HG02884 (cell line): ENCODE results near the gene TMPRSS9.

Source experiments
- ATAC-seq: cut with Tn5 transposase; IDR thresholded peaks from one replicate; pipeline ENCODE4 v1.9.1; 2021; ENCODE audit warnings: mild to moderate bottlenecking, moderate library complexity; ENCODE audit not compliant: unreplicated experiment

TMPRSS9 gene

DNA sequence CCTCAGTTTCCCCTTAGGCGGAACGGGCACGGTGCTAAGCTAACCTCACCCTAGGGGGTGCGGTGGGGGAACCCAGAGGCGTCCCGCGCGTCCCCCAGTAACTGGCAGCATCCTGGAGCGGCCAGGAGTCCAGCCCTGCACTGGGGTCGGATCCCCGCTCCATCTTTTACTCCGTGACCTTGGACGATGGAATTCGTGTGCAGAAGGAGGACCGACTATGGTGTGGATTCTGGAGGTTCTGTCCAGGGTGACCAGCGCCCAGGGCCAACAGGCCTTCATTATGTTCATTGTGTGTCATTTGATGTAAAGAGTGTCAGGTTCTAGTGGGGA is 31.0 kb upstream of the TMPRSS9 start:
- no peak for ATAC-seq

DNA sequence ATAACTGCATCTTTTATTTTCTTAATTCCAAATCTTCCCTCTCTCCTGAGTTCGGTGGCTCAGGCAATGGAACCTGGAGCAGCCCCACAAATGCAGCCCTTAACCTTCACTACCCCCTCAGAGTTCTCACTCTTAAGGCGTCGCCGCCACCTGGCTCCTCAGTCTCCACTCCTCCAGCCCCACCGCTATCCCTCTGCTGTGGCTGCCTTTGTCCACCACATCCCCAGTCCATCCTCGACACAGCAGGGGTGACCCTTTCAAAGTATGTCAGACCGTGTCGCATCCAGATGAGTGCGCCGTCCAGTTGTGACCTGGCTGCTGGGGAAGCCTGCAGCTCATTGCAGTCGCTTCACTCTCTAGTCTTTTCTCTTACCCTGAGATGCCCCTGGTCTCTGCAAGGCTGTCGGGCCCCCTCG is 30.6 kb upstream of the TMPRSS9 start:
- no peak for ATAC-seq

DNA sequence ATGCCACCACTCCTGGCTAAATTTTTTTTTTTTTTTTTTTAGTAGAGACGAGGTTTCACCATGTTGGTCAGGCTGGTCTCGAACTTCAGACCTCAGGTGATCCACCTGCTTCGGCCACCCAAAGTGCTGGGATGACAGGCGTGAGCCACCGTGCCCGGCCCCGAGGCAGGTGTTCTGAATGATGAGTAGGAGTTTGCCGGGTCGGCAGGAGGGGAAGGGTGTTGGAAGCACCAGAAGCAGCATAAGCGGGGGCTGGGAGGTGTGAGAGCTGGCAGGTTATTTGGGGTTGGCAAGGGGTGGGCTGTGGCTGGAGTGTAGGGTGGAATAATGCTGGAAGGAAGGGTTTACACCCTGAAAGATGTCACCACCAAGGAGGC is 29.8 kb upstream of the TMPRSS9 start:
- no peak for ATAC-seq

DNA sequence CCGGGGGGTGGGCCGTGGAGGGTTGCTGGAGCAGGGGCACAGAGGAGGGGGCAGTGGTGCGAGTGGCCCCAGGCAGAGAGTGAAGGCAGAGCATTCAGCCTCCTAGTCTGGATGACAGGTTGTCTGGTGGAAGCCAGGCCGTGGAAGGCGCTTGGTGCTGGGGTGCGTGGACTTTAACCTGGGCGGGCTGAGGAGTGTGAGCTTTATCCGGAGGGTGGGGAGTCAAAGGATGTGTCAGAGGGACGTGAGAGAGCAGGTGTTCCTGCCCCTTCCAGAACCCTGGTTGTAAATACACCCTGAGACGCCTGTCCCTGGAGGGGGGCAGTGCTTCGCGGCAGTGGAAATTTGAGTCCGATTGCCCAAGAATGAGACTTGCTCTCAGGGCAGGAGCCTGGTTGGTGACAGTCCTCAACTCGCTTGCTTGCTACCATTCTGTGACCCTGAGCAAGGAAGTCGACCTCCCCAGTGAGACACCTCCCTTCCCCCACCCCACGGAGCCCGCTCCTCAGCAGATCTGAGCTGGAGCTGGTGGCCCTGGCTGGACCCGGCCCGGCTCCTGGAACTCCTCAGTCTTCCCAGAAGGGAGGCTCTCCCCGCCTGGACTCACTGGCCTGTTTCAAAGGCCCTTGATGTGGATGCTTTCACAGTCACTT is 29.3 kb upstream of the TMPRSS9 start:
- ATAC-seq = no peak

DNA sequence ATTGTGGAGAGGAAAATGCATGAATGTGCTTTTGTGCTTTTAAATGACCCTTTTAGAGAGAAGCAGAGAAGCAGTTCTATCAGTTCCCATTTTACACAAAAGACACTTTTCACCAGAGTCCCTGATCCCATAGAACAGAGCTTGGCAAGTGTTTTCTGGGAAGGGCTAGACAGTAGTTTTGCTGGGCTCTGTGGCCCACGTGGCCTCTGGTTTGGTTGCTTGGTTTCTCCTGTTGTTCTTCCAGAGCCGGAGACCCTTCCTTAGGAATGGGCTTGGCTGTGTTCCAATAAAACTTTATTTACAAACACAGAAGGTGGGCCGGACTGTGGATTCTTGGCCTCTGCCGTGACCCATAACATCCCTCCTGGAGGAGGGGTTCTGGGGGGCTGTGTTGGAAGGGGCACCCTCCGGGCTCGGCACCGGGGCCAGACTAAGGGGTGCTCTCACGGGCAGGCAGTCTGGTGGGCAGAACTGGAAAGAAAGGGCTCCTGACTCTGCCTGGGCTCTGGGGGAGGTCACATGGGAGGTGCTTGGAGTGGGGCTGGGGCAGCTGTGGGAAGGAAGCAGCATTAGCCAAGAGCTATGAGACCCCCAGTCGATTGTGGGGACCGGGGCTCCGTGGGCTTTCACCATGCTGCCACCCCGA is 28.3 kb upstream of the TMPRSS9 start:
- no peak for ATAC-seq

DNA sequence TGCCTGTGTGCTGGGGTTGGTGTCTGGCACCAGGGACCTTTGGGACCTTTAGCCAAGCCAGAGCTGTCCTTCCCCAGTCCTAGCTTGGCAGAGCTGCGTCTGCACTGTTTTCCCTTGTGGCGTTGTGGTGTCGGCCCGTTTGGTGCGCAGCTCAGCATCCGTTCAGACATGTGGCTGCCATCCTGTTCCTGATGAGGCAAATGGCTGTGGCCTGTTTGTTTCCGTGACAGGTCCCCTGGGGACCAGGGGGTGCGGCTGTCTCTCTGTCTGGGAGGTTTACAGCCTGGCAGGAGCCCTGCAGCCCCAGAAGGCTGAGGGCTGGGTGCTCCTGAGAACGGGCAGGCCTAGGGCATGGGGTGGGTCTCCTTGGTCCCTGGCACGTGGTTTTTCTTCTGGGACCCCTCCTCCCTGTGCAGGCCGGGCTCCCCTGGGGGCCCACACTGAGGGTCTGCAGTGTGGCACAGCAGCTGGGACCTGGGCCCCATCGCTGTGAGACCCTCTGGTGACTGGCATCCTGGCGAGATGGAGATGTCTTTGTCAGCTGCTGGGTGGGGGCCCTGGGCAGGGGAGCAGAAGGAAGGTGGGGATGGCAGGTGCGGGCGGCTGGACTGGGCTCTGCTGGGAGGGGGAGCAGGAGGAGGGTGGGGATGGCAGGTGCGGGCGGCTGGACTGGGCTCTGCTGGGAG is 27.6 kb upstream of the TMPRSS9 start:
- no peak for ATAC-seq

DNA sequence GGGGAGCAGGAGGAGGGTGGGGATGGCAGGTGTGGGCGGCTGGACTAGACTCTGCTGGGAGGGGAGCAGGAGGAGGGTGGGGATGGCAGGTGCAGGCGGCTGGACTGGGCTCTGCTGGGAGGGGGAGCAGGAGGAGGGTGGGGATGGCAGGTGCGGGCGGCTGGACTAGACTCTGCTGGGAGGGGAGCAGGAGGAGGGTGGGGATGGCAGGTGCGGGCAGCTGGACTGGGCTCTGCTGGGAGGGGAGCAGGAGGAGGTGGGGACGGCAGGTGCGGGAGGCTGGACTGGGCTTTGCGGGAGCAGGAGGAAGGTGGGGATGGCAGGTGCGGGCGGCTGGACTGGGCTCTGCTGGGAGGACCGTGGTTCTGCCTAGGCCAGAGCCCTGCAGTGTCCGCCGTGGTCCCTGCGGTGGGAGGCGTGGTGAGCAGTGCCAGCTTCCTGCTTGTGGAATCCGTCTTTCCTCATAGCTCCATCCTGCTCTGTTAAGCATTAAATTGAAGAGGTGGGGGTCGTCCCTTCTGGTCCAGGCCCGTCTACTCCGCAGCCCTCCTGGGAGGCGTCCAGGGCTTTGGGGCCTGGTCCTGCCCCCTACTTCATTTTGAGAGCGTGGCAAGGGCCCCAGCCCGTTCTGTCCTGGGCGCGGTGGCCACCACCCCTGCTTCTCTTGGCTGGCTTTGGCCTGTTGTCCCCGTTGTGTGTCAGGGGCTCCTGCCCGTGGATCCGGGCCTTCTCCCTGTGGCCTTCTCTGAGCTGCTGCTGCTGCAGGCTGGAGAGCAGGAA is 26.8 kb upstream of the TMPRSS9 start:
- ATAC-seq = no peak

DNA sequence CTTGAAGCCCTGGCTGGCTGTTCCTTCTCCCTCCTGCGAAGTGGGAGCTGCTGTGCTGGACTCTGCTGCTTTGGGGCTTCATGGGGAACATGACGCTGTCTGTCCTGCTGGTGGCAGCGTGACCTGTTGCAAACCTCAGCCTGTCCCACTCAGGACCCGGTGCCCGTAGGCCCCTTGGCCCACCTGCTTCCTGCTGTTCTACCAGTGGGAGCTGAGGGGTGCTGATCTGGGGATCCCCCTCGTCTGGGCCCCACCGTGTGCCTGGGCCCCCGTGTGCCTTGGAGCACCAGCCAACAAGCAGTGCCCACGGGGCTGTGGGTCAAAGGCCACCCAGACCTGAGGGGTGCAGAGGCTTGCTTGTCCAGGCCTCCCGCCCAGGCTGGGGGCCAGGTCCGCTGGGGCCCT is 26.3 kb upstream of the TMPRSS9 start:
- ATAC-seq = no peak

DNA sequence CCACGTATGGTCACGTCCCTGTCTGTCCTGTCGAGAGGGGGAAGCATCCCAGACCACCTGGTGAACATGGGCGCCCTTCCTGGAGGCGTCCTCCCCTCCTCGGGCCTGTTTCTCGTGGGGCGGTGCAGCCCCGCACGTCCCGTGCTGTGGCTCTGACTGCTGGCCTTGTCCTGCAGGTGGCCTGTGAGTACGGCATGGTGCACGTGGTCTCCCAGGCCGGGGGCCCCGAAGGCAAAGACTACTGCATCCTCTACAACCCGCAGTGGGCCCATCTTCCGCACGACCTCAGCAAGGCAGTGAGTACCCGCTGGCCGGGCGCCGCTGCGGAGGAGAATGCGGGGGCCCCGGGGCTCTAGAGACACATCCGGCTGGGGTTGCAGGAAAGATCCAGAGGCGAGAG is 25.6 kb upstream of the TMPRSS9 start:
- ATAC-seq = no peak

DNA sequence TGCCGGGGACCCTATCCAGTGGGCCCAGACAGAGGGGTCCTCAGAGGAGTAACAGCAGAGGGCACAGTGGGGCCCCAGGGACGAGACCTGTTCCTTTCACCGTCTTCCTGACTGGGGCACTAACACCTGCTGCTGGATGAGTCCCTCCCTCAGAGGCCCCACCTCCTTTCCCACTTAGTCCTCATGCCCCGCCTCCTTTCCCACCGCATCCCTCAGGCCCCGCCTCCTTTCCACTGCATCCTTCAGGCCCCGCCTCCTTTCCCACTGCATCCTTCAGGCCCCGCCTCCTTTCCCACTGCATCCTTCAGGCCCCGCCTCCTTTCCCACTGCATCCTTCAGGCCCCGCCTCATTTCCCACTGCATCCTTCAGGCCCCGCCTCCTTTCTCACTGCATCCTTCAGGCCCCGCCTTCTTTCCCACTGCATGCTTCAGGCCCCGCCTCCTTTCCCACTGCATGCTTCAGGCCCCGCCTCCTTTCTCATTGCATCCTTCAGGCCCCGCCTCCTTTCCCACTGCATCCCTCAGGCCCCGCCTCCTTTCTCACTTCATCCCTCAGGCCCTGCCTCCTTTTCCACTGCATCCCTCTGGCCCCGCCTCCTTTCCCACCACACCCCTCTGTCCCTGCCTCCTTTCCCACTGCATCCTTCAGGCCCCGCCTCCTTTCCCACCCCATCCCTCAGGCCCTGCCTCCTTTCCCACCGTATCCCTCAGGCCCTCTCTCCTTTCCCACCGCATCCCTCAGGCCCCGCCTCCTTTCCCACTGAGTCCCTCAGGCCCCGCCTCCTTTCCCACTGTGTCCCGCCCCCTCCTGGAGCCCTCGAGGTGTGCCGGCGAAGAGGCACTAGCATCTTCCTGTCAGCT is 24.8 kb upstream of the TMPRSS9 start:
- ATAC-seq = no peak

DNA sequence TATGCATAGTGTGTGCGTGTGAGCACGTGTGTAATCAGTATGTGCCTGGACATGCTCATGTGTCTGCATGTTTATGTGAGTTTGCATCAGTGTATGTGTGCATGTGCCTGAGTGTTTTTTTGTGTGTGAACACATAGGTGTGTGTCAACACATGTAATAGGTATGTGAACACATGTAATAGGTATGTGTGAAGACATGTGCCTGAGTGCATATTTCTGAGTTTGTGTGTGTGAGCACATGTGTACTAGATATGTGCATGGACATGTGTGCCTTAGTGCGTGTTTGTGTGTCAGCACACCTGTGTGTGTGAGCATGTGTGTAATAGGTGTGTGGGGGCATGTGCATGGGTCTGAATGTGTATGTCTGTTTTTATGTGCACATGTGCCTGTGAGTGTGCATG is 24.2 kb upstream of the TMPRSS9 start:
- ATAC-seq = no peak

DNA sequence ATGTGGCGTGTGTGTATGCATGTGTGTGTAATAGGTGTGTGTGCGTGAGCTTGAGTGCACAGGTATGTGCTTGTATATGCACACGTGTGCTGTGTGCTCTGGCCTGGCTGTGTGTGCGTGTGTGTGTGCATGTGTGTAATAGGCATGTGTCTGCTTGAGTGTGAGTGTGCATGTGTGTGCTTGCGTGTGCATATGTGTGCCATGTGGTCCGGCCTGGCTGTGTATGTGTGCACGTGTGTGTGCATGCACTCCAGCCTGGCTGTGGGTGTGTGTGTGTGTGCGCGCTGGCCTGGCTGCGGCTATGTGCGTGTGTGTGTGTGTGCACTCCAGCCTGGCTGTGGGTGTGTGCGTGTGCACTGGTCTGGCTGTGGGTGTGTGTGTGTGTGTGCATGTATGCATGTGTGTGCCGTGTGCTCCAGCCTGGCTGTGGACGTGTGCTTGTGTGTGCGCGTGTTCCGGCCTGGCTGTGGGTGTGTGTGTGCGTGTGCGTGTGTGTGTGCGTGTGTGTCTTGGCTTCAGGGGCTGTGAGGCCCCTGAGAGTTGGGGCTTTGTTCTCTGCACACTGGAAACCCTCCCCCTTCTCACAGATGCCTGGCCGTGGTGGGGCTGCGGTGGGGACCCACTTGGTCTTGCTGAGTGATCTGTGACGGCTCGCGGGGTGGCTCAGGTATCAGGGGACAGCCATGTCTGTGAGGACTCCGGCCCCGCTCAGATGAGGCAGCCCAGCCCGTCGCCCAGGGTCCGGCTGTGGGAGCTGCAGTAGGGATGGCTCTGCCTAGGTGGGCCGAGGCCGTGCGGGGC is 23.3 kb upstream of the TMPRSS9 start:
- ATAC-seq = no peak

DNA sequence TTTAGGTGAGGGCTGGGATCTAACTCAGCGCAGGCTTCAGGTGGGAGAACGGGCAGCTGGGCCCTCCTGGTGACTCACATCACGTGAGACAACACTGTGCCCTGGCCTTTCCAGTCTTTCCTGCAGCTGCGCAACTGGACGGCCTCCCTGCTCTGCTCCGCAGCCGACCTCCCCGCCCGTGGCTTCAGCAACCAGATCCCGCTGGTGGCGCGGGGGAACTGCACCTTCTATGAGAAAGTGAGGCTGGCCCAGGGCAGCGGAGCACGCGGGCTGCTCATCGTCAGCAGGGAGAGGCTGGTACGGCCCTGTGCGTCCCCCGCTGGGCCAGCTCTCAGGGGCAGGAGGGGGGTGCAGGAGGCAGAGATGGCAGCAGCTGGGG is 22.7 kb upstream of the TMPRSS9 start:
- no peak for ATAC-seq

DNA sequence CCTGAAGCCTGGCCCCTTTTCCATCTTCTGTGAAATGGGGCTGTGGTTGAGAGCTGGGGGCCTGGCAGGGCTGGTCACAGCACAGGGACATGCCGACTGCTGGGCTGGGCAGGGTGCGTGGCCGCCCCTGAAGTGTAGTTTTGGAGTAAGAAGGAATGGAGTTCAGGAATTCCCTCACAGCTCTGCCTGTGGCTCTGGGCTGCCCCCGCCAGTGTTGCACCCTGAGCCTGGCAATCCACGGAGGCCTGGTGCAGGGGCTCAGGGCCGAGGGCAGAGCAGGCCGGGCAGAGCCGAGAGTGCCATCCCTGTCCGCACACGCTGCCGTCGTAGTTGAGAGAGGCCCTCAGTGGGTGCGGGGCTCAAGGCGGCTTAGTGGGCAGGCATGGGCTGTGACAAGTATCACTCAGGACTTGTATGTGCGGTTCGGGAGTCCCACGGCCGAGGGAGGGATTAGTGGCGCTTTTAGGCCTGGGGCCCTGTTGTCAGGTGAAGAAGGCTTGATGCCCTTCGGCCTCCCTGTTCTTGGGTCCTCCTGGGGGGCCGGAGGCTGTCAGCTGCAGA is 21.9 kb upstream of the TMPRSS9 start:
- ATAC-seq = no peak

DNA sequence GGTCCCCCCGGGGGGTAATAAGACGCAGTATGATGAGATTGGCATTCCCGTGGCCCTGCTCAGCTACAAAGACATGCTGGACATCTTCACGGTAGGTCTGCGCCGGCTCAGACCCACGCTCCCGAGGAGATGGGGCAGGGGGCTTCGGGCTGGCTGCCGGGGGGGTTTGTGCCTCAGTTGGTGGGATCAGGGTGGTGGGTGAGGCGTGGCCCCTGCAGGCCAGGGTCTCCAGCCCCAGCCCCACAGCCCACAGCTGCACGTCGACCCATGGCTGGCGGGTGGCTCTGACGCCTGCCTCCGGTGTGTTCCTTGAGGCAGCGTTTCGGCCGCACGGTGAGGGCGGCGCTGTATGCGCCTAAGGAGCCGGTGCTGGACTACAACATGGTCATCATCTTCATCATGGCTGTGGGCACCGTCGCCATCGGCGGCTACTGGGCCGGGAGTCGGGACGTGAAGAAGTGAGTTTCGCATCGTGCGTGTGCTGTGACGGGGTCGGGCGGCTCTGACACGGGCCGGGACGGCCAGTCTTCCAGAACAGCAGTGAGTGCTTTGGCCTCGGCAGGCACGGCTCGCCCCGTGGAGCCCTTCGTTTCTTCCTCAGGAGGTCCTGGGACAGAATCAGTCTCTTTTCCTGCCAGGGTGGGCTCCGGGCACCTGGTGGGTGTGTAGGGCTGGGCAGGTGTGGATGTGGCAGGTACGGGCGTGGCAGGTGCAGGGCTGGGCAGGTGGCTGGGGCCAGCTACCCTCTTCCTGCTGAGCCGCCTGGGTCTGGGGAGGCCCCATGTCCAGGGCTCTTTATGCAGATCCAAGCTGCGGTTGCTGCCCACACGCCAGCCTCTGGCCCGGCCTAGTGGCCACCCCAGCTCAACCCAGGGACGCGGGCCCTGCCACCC is 21.1 kb upstream of the TMPRSS9 start:
- ATAC-seq = no peak

DNA sequence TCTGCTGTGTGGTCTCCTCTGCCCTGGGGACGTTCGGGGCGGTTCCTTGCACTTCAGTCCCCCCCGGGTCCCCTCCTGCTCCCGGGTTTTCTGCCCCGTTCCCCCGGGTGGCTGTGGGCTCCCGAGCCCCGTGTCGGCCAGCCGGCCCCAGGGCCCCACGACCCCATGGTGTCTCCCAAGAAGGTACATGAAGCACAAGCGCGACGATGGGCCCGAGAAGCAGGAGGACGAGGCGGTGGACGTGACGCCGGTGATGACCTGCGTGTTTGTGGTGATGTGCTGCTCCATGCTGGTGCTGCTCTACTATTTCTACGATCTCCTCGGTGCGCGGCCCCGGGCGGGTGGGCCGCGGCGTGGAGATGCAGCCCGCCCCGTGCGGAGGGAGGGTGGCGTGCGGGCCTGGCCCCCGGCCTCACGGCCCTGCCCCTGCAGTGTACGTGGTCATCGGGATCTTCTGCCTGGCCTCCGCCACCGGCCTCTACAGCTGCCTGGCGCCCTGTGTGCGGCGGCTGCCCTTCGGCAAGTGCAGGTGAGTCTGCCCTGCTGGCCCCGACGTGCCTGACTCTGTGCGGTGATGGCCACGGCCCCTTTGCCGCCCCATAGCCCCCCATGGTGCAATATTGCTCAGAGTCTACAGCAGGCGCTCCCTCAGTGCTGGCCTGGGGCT is 20.3 kb upstream of the TMPRSS9 start:
- ATAC-seq = no peak

DNA sequence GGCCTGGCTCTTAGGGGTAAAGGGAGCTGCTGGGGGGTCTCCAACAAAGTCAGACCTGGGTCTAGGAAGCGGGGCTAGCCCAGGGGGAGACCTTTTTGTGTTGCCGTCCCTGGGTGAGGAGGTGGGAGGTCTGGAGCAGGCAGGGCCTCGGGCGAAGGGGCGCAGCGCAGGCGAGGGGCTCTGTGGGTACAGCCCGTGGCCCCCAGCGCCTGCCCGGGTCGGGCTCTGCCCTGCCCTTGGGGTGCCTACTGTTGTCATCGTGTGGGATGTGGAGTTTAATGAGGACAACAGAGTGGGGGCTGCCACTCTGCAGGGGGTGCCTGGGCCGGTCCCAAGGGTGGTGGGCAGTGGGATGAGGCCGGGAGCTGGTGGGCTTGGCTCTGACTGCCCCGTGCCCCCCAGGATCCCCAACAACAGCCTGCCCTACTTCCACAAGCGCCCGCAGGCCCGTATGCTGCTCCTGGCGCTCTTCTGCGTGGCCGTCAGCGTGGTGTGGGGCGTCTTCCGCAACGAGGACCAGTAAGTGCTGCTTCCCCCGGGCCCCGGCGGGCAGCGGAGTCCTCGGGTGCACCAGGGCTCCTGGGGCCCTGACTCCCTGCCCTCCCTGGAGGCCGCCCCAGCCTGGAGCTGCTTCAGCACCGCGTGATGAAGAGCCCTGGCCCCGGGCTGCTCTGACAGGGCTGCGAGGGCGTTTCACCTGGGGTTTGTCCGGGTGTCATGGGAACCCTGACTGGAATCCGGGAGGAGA is 19.4 kb upstream of the TMPRSS9 start:
- ATAC-seq = no peak
